ENCODE data around the gene TMEM151B.
A peak's percentile ranks its signal among the peaks of the same experiment; 100 is the strongest.

TMEM151B gene

GRCh38 chr6:44278774-44279697 lies 8.8 kb downstream of the TMEM151B start:
- no peak for DNase-seq (ENCODE audit: low read depth in 3 of 3)

GRCh38 chr6:44284121-44284520 lies 13.9 kb downstream of the TMEM151B start:
- DNase-seq (ENCODE audit: low read depth in 3 of 3), result no peak

DNA sequence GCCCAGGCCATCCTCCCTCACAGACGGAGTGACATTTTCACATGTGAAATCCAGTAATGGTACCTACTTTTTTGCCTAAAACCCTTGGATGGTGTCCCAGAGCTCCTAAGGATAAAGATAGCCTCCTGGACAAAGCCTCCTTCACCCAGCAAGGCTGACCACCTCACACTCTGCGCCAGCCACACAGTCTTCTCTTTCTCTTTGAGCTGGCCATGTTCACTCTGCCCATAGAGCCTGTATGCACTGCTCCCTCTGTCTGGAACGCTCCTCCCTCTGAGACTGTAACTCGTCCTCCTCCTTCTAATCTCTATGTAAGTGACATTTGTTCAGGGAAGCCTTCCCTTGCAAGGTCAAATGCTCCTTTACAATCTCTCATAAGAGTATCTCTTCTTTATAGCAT lies 14.6 kb downstream of the TMEM151B start:
- DNase-seq (ENCODE audit: low read depth in 3 of 3), result no peak

- DNase-seq (ENCODE audit: low read depth in 3 of 3), result no peak
These were observed 15.5 kb downstream of the TMEM151B start for GRCh38 chr6:44285552-44286284.

GRCh38 chr6:44286285-44286565 lies 16.0 kb downstream of the TMEM151B start:
- DNase-seq (ENCODE audit: low read depth in 3 of 3), result no peak

DNA sequence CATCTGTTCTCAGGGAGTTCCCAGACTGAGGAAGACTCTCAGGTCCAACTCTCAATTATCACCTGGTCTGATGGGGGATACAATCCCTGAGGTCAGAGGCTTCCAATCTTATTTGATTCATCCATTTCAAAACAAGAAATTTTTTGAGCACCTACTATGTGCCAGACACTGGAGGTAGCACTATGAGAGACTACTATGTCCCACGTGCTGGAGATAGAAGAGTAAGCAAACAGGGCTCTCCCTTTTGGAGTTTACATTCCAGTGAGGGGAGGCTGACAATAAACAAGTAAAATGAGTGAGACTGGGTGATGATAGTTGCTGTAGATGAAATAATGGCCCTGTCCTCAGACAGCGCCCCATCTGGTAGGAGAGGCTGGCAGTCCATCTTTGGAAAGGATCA lies 16.5 kb downstream of the TMEM151B start:
- no peak for DNase-seq (ENCODE audit: low read depth in 3 of 3)

DNA sequence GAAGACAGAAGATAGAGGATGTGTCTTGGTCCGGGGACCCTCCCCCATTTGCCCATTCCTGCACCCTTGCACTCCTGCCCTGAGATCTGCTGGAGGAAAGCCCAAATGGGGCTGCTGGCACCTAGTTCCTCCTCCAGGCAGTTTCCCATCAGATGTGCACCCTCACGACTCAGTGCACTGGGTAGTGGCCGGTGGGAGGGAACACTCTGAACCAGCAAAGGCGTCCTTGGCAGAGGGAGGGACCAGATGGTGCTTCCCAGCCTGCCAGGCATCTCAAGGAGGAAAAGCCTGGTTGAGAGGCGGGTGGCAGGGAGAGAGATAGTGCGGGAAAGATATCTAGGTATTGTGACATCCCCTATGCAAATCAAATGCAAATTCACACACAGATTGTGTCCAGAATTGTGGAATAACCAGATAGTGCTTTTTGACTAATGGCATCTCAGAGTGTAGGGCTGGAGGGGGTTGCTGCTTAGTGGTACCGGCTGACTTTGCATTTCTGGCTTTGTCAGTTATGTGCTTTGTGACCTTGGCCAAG lies 19.5 kb downstream of the TMEM151B start:
- DNase-seq (ENCODE audit: low read depth in 3 of 3), result no peak

- no peak for DNase-seq (ENCODE audit: low read depth in 3 of 3)
These were observed 21.6 kb downstream of the TMEM151B start for GRCh38 chr6:44291841-44292240.

GRCh38 chr6:44292661-44293365 lies 22.6 kb downstream of the TMEM151B start:
- no peak for DNase-seq (ENCODE audit: low read depth in 3 of 3)

- no peak for DNase-seq (ENCODE audit: low read depth in 3 of 3)
These were observed 24.9 kb downstream of the TMEM151B start for GRCh38 chr6:44294832-44295791.

DNA sequence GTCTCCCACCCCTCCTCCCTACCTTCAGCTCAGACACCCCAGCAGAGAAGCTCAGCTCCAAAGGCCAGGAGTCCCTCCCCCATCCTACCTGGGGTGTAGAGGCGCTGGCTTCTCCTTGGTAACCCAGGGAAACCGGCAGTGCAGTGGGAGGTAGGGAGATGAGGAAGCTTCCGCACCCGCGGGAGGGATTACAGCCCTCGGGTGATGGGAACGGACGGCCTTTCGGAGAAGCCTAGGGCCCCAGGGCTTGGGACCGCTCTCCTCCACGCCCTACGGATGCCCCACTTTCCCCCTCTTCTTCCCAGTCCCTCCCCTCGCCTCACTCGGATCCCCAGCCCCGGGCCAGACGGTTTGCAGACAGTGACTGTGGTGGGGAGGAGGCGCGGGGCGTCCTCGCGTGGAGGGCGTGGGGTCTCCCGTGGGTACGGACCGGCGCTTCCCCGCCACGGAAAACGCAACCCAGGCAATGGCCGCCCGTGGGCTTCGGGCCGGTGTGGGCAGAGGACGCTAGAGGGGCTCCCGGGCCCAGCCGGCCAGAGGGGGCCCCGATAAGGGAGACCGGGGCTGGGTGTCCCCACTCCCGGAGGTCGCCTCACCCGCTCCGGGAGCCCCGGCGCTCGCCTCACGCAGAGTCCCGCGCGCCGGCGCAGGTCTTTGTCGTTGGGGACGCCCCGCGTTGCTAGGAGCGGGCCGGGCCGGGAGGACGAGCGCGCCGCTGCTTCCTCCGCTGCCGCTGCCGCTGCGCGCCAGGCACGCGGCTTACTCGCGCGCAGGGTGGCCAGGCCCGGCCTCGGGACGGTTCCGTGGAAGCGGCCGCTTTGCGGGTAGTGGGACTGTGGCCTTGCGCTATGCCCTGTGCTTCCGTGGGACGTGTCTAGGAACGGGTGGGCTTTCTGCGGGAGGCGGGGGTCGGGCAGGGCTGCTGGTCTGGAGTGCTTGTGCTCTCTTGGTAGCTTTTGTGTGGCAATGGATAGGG lies 27.1 kb downstream of the TMEM151B start:
- DNase-seq (ENCODE audit: low read depth in 3 of 3), result peak; percentile 22 to 62 (median 38)

- no peak for DNase-seq (ENCODE audit: low read depth in 3 of 3)
These were observed 28.0 kb downstream of the TMEM151B start for GRCh38 chr6:44298055-44298803.

GRCh38 chr6:44298864-44299263 lies 28.6 kb downstream of the TMEM151B start:
- no peak for DNase-seq (ENCODE audit: low read depth in 3 of 3)

DNA sequence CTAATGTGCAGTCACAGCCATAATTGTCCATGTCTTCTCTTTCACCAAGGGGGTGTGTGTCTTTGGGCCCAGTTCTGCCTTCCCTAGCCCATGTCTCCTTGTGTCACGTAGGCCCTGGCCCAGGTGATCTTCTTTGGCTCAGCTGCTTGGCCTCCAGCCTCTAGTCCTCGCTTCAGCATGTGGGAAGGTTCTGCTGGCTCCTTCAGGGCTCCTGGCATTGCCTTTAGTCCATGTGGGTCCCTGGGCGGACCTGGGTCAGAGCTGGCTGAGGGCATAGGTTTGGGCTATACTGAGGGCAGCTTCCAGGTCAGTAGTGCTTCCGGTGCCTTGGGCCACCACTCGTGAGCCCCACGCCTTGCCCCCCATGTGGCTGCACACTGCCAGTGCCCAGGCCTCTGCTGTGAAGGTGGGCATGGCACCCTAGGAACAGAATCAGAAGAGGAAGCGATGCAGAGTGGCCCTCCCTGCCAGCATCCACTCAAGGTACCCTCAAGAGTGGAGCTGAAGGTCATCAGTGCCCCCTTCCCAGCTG lies 30.1 kb downstream of the TMEM151B start:
- no peak for DNase-seq (ENCODE audit: low read depth in 3 of 3)

- DNase-seq (ENCODE audit: low read depth in 3 of 3), result no peak
These were observed 30.9 kb downstream of the TMEM151B start for GRCh38 chr6:44301106-44301505.

- no peak for DNase-seq (ENCODE audit: low read depth in 3 of 3)
These were observed 31.7 kb downstream of the TMEM151B start for GRCh38 chr6:44301782-44302564.

- DNase-seq (ENCODE audit: low read depth in 3 of 3), result no peak
These were observed 32.6 kb downstream of the TMEM151B start for GRCh38 chr6:44302856-44303255.

DNA sequence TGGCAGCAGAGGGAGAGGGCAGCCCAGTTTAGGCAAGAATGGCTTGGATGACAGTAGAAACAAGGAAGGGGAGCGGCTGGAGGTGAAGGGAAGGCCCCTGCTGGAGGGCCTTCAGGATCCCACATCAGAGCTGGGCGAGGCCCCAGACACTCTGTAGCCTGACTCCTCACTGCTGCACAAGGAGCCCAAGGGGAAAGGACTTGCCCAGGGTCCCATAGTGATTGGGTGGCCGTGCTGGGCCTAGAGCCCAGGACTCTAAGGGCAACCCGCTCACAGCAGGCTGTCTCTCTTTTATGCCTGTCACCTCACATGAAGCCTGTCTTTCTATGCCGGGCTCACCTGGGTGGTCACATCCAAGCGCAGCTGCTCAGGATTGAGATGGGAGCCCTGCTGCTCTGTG lies 33.6 kb downstream of the TMEM151B start:
- no peak for DNase-seq (ENCODE audit: low read depth in 3 of 3)
